LNCAP (cell line): ENCODE measurements around the gene APAF1.

Experiments
- CTCF ChIP-seq: fragments of 450-650 bp; IDR thresholded peaks from 2 replicates; pipeline ENCODE4 v1.5.1; 2017; ENCODE audit warnings: mild to moderate bottlenecking

The APAF1 gene

DNA sequence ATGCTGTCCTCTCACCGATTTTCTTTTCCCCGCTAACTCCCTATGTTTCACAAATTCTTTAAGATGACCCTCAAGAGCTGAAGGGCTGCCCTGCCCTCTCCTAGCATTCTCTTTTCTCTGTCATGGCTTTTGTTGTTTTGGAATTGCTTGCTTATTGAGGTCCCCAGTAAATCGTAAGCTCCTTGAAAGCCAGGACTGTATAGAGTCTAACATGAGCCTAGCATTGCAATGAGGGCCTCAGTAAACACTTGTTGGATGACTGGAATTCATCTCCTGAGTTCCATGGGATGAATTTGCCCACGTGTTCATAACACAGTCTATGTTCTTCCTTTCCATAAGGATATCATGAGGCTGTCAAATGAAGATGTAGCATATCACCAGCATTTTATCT is 92.2 kb downstream of the APAF1 start:
- TF ChIP-seq CTCF: no peak

DNA sequence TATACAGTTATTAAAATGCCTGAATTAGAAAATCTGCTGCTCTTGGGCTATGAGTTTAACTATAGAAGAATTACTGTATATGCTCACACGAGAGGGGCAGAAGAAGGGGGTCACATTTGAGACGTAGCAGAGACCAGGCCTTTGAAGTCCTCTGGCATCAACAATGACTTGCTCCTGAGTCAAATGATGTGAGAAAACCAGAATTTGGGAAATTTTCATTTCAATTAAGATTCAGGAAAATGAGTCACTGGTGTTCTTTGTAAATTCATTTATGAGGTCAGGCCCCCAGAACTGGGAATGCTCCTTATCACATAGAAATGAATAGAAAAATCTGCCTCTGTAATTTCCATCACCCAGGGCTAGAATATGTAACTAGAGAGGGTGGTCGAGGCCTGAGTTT is 92.9 kb downstream of the APAF1 start:
- TF ChIP-seq CTCF: no peak

DNA sequence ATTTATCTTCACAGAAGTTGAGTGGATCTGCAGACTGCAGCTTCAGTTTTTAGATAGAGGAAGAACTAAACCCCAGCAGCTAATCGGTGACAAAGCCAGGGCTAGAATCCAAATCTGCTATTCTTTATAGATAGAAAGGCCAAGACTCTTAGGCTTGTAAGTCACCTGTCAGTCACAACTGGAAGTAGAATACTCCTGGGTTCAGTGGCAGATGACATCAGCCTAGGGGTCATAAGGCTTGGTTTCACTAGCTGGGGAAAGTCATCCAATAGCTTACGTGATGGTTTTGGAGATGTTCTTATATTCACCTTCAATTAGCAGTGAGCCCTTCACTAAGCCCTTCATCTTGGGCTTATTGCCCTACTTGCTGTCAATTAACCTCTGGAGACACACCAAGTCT is 93.4 kb downstream of the APAF1 start:
- no peak for TF ChIP-seq CTCF

DNA sequence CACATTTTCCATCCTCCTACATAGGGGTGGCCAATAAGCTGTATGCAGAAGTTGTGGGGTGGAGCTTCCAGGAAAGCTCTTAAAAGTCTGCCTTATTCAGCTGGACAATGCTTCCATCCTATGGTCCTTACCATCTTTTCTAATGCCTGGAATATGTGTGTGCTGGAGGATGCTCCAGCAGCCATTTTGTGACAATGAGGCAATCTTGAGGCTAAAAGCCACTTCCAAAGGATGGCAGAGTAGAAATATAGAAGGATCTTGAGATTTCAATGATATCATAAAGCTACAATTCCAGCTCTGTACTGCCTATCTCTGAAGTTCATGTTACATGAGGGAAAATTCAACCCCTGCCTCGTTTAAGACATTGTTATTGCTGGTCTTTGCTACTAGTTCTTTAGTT is 95.7 kb downstream of the APAF1 start:
- TF ChIP-seq CTCF: no peak

- TF ChIP-seq CTCF: no peak
These were observed 96.1 kb downstream of the APAF1 start for GRCh38 chr12:98741196-98741555.

DNA sequence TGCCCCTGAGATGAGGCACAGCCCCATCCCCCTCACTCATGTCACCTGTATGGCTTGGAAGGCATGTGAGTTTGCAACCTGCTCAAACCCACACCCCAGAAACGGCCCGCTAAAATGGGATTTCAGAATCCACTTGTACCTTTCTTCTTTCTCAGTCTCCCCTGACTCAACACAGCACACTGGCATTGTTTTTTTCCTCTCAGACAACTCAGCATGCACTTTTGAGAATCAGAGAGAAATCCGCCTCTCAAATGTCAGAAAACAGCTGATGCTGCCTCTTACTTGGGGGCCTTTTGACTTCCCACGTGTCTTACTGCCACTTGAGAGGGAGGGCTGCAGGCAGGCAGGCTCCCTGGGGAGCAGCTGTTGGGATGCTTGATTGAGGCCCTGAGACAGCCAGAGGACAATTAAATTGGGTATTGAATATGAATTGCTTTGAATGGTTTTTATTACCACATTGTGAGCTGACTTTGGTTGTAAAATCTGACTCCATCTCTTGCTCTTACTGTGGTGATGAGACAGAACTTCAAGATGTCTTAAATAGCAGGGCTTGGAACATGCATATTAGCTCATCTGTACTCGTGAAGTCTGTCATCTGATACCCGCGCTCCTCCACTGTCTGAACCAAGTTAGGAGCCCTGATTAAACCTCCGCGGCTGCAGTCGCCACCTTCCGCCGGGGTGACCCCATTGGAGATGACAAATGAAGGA is 96.6 kb downstream of the APAF1 start:
- no peak for TF ChIP-seq CTCF

GRCh38 chr12:98743362-98743953 is 98.4 kb downstream of the APAF1 start:
- peak; percentile 50; the same call in 1 of the 2 replicates for TF ChIP-seq CTCF
